Measurements from ENCODE around the gene MED26. TPM values are rescaled to one million over a fixed set of nuclear protein-coding genes. Genes with fewer than 3 reads are reported as not detected.
A peak's percentile ranks its signal among the peaks of the same experiment; 100 is the strongest.

The MED26 gene
- total and polyA plus RNA-seq, 9 of the 15 experiments (the other 6 are each of a cell fraction or from before 2014, with no cell fraction given), result 0.71 to 15.1 (median 6.2) TPM

DNA sequence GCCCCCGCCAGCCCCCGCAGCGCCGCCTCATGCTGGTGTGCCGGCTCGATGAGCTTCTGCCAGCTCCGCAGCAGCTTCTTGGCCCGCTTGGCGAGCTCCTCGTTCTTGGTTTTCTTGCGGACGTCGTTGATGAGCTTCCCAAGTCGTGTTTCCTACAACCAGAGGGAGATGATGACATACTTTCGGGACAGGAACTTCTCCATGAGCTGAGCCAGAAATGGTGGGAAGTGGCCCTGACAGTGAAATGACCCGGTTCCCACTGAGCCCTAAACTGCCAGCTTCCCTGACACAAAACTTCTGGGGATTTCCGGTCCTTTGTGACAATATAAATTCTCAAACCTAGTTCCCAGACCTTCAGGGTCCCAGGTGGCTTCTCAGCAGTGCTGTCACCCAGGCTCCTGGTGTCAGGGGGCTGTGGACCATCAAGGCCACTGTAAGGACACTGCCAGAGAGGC, 50.4 kb downstream of the MED26 start:
- no peak overlapping the region for H3K27ac ChIP-seq (ENCODE audit: extremely low read depth, low read depth, low read length)
- peaks cover 8% of the 10 kb centered on the region for H3K9me1 ChIP-seq (ENCODE audit: control insufficient read depth, insufficient read depth, low read length)
- DNase-seq (ENCODE audit: extremely low read depth in 1 of 4, low spot score in 3 of 4) (no peak), ATAC-seq (no peak), FAIRE-seq (no peak)
- peaks cover 9% of the 10 kb centered on the region; the same call in 1 of the 2 replicates for H4K20me1 ChIP-seq (replicated peaks; ENCODE audit: control insufficient read depth, insufficient read depth, low read length)
- intact Hi-C loops (cut with micrococcal nuclease), result no loop called here
- H3K9ac ChIP-seq (ENCODE audit: insufficient read depth in 1 of 2, low read depth in 2 of 2, low read length in 2 of 2), result peak overlapping the region in 1 of 2 experiments; percentile 40; a peak in 1 of 4 replicates
- no peak overlapping the region for H2AFZ ChIP-seq (ENCODE audit: low read depth, low read length)
- H3K79me2 ChIP-seq (ENCODE audit: control insufficient read depth, insufficient read depth, low read length), result peaks cover 88% of the 10 kb centered on the region
- WGBS (ENCODE audit: insufficient coverage, low coverage, missing lambda C conversion rate), result 90% methylated on average over 4 of the region's 17 CpGs
- H3K4me2 ChIP-seq (ENCODE audit: insufficient read depth, low read length), result no peak overlapping the region
- peaks cover 75% of the 10 kb centered on the region; the same call in 2 of the 3 replicates for H3K36me3 ChIP-seq (ENCODE audit: control insufficient read depth, insufficient read depth, low read length)
- in situ Hi-C loops (cut with MboI), result no loop called here
- H3K27me3 ChIP-seq (ENCODE audit: control insufficient read depth in 2 of 2, insufficient read depth in 2 of 2, low read length in 2 of 2), result no peaks in the 10 kb centered on the region; a peak in 1 of 5 replicates
- CTCF ChIA-PET (ENCODE audit: low intra/inter-chr PET ratio), result no interaction called here
- H3K4me1 ChIP-seq (replicated peaks in 1 of 2; ENCODE audit: control insufficient read depth in 2 of 2, insufficient read depth in 2 of 2, low read length in 2 of 2), result peaks cover 29 to 47% of the 10 kb centered on the region in 2 experiments; a peak in 4 of 5 replicates
- no TSS peak for BruUV-seq (replicated peaks)
- H3K9me3 ChIP-seq (replicated peaks; ENCODE audit: control insufficient read depth, insufficient read depth, low read depth, low read length), result no peaks in the 10 kb centered on the region
- TF ChIP-seq ZNF174 (CRISPR knock-in tag; IDR thresholded peaks at IDR 0.05) (no peak), TRIM24 (IDR thresholded peaks at IDR 0.05) (no peak), SMARCB1 (IDR thresholded peaks at IDR 0.05; ENCODE audit: insufficient read length, low read depth) (no peak)
- TF ChIP-seq, protein P1, sequence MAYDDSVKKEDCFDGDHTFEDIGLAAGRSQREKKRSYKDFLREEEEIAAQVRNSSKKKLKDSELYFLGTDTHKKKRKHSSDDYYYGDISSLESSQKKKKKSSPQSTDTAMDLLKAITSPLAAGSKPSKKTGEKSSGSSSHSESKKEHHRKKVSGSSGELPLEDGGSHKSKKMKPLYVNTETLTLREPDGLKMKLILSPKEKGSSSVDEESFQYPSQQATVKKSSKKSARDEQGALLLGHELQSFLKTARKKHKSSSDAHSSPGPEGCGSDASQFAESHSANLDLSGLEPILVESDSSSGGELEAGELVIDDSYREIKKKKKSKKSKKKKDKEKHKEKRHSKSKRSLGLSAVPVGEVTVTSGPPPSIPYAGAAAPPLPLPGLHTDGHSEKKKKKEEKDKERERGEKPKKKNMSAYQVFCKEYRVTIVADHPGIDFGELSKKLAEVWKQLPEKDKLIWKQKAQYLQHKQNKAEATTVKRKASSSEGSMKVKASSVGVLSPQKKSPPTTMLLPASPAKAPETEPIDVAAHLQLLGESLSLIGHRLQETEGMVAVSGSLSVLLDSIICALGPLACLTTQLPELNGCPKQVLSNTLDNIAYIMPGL (CRISPR knock-in tag; IDR thresholded peaks at IDR 0.05), result no peak
- TF ChIP-seq, protein P2, sequence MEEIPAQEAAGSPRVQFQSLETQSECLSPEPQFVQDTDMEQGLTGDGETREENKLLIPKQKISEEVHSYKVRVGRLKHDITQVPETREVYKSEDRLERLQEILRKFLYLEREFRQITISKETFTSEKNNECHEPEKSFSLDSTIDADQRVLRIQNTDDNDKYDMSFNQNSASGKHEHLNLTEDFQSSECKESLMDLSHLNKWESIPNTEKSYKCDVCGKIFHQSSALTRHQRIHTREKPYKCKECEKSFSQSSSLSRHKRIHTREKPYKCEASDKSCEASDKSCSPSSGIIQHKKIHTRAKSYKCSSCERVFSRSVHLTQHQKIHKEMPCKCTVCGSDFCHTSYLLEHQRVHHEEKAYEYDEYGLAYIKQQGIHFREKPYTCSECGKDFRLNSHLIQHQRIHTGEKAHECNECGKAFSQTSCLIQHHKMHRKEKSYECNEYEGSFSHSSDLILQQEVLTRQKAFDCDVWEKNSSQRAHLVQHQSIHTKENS (CRISPR knock-in tag; IDR thresholded peaks at IDR 0.05), result no peak
- POLR2A ChIA-PET, result interaction anchor here (0.6 kb wide), 1 partner anchor 45 kb away, joined by 3 read pairs; no protein-coding TSS in a partner anchor
- no peak overlapping the region for H3K4me3 ChIP-seq

Measured in K562 (cell line).